Brain microvascular endothelial cell (primary cell): ENCODE data around the gene SLC35F3.

Source experiments
- DNase-seq: peaks from one replicate; pipeline ENCODE4 v3.0.0-alpha.2; 2020
- H3K27ac ChIP-seq: fragments of 250-450 bp; sonication (Bioruptor Pico); 2 replicates; pipeline ENCODE4 v1.5.1; 2020; ENCODE audit warnings: mild to moderate bottlenecking, moderate library complexity
- H3K27me3 ChIP-seq: fragments of 250-450 bp; sonication (Bioruptor Pico); replicated peaks from 2 replicates; pipeline ENCODE4 v1.5.1; 2020; ENCODE audit warnings: mild to moderate bottlenecking
- H3K36me3 ChIP-seq: fragments of 250-450 bp; sonication (Bioruptor Pico); replicated peaks from 2 replicates; pipeline ENCODE4 v1.5.1; 2020; ENCODE audit warnings: mild to moderate bottlenecking
- H3K4me3 ChIP-seq: 2 replicates; pipeline ENCODE4 v1.5.1; 2011; ENCODE audit warnings: low read depth, mild to moderate bottlenecking, control low read depth, low read length, moderate library complexity
- in situ Hi-C: cut with HindIII; loops from 2 replicates; pipeline ENCODE4 v1.10.0; 2017; ENCODE audit warnings: low sequenced_read_pairs, low pct_ligation_motif_present
- TF ChIP-seq, protein P1 (sequence below): IDR thresholded peaks from 2 replicates; pipeline ENCODE4 v1.5.1; 2011; ENCODE audit warnings: low read depth, mild to moderate bottlenecking, moderate library complexity, low read length, control low read depth, inconsistent platforms; ENCODE audit errors: missing control alignments

The SLC35F3 gene

DNA sequence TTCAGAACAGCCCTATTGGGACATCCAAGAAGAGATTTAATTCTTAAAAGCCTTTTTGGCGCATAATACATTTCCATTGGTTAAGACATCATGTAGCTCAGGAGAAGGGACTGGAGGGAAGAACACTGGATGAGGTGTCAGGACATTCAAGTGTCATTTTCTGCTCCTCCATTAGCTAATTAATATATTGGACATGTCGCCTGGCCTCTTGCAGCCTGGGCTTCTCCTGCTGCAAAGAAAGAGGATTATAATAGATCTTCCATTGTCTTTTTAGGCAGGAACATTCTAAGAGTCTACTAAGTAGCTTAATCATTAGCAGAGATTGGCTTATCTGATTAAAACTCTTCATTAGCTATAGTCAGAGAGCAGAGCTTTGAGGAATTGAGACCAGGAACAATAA, 317.1 kb downstream of the SLC35F3 start:
- TF ChIP-seq, protein P1, sequence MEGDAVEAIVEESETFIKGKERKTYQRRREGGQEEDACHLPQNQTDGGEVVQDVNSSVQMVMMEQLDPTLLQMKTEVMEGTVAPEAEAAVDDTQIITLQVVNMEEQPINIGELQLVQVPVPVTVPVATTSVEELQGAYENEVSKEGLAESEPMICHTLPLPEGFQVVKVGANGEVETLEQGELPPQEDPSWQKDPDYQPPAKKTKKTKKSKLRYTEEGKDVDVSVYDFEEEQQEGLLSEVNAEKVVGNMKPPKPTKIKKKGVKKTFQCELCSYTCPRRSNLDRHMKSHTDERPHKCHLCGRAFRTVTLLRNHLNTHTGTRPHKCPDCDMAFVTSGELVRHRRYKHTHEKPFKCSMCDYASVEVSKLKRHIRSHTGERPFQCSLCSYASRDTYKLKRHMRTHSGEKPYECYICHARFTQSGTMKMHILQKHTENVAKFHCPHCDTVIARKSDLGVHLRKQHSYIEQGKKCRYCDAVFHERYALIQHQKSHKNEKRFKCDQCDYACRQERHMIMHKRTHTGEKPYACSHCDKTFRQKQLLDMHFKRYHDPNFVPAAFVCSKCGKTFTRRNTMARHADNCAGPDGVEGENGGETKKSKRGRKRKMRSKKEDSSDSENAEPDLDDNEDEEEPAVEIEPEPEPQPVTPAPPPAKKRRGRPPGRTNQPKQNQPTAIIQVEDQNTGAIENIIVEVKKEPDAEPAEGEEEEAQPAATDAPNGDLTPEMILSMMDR, result no peak
- Histone ChIP-seq H3K36me3 (no peaks in the 10 kb centered on the region), H3K27me3 (no peaks in the 10 kb centered on the region), H3K27ac (no peak overlapping the region), H3K4me3 (no peak overlapping the region)
- in situ Hi-C loops, result no loop called here
- DNase-seq, result no peak

DNA sequence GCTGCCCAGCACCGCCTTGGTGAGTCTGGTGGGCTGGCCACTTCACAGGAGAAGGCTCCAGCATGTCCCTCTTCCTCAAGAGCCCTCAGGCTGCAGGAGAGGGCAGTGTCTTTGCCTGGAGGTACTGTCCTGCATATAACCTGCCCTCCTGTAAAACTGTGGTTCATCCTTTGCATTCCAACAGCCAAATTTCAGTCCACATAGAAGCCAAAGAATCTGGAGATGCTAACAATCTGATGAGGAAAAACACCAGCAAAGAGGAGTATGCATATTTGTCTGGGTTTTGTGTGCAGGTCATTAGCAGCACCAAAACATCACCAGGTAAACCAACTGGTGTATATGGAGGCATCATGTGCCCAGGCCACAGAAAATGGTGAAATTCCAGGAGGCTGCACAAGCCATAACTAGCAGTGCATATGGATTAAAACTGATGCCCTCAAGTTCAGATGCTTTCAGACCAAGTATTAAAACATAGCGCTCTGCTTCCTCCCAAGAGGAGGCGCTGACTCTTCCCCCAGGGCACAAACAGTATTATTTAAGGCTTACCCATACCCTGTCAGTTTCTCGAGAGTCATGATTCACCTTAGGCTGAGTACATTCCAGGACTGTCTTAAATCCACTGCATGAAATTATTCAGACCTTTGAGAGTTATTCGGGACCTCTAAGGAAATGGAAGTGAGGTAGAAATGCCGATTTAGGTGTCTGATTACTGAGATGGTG, 318.2 kb downstream of the SLC35F3 start:
- DNase-seq, result no peak
- Histone ChIP-seq H3K36me3 (no peaks in the 10 kb centered on the region), H3K27me3 (no peaks in the 10 kb centered on the region), H3K4me3 (no peak overlapping the region), H3K27ac (no peak overlapping the region)
- in situ Hi-C loops, result no loop called here
- TF ChIP-seq, protein P1, result no peak

DNA sequence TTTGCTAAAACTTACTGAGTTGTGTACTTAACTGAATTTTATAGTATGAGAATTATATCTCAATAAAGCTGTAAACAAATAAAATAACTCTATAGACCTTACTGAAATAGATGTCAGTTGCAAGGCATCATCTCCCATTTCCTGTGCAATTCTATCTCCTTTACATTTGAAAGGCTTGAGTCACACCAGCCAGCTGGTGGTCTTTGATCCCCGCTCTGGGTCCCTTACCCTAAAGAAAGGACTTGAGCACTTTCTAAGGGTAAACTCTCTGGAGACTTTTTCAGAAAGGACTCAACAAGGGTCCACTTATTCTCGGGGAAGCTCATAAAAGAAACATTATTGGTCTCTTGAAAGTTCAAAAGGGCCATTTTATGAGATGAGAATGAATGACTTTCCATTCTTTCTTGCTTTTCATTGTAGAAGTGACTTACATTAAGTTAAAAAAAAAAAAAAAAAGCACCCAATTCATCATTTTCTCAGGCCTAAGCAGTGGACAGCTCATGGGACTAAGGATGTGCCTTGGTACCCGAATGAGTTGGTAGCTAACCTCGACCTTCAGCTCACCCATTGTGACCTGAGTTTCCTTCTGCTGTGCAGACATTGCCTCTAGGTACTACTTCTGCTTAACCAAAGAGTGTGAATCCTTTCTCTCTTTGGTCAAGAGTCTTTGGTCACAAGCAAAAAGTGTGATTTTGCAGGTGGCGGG, 321.8 kb downstream of the SLC35F3 start:
- no peaks in the 10 kb centered on the region for H3K36me3 ChIP-seq
- no peak overlapping the region for H3K4me3 ChIP-seq
- DNase-seq, result no peak
- no peaks in the 10 kb centered on the region for H3K27me3 ChIP-seq
- TF ChIP-seq, protein P1, result no peak
- no peak overlapping the region for H3K27ac ChIP-seq
- in situ Hi-C loops, result no loop called here

DNA sequence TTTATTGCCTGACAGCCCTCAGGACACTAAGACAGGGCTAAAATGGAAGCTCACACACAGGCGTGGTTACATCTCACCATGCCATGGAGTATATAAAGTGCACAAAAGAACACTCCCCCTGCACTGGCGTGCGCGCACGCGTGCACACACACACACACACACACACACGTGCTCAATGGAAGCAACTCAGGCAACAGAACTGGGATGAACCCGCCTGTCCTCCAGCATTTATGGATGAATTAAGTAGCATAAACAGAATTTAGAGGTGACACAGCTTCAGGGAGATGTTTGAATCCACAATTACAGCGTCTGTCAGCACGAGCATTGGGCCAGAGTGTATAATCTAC, 322.3 kb downstream of the SLC35F3 start:
- Histone ChIP-seq H3K27ac (no peak overlapping the region), H3K27me3 (no peaks in the 10 kb centered on the region), H3K4me3 (no peak overlapping the region), H3K36me3 (no peaks in the 10 kb centered on the region)
- TF ChIP-seq, protein P1, result no peak
- in situ Hi-C loops, result no loop called here
- no peak for DNase-seq

DNA sequence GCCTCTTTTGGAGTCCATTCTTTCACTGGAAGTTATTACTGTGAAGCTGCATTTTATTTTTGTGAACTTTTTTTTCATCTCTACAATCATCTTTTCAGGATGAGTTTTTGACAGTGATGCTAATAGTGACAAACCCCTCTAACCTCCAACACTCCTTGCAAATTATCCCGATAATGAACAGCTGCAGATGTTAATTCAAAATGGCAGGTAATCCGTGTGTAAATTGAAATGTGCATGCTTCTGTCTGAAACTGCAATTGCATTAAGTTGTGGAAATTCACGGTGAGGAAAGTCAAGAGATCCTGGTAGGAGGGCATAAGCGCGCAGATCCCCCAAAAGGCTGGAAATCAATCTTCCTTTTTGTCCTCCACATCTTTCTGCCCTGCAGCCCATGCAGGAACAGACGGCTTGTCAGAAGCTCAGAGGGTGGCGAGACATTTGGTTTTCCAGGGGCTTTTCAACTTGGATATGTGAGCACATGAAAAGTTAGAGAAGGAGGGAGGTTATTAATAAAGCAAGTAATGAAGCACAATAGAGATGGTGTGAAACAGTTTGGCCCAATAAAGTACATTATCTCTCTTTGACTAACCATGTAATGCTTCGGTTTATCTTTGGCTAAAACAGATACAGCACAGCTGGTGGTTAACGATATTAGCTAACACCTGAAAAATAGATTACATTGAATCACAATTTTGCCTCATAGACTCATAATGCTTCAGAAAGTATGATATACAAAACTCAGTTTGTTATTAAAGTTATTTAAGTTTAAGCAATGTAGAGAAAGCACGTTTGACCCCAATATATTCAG, 325.3 kb downstream of the SLC35F3 start:
- TF ChIP-seq, protein P1, result no peak
- no peak overlapping the region for H3K27ac ChIP-seq
- in situ Hi-C loops, result no loop called here
- no peaks in the 10 kb centered on the region for H3K36me3 ChIP-seq
- no peak for DNase-seq
- no peaks in the 10 kb centered on the region for H3K27me3 ChIP-seq
- H3K4me3 ChIP-seq, result no peak overlapping the region
